ENCODE data around the gene FOXP1.
"Not testable (repeated sequence)": the region's sequence is repeated elsewhere in the genome, so short reads cannot be mapped to it uniquely, and the experiment has no call there.

Gene FOXP1

DNA sequence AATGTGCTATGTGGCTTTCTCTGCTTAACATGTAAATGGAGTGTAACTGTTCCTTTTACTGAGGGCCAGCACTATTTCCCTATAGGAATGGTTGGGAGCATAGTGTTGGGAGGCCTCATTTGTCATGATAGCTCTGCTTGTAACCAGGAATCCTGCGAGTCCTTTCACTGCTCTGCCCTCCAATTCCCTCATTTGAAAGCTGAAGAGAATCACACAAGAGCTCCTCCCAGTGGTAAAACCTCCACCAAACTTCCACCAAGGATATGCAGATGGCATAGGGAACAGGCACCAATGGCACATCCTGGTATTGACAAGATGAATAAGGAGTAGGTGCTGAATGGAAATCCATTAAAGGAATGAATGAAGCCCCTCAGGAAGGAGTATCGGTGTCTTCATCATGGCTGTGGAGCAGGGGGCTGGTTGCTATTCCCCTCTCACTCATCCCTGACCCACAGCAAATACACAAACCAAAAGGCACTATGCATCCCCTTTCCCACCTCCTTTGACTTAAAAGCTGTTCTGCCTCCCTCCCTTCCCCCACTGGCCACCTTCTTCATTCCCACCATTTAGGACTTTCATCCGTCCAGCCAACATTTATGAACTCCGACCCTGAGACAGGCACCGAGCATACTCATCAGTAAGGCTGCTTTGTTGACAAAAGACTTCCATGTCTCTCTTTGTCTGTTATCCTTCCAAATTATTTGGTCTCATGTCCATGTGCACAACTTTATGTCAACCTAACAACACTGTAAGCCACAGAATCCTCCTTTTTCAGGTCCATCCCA lies 560.8 kb downstream of the FOXP1 start:
- TF ChIP-seq, protein P1, sequence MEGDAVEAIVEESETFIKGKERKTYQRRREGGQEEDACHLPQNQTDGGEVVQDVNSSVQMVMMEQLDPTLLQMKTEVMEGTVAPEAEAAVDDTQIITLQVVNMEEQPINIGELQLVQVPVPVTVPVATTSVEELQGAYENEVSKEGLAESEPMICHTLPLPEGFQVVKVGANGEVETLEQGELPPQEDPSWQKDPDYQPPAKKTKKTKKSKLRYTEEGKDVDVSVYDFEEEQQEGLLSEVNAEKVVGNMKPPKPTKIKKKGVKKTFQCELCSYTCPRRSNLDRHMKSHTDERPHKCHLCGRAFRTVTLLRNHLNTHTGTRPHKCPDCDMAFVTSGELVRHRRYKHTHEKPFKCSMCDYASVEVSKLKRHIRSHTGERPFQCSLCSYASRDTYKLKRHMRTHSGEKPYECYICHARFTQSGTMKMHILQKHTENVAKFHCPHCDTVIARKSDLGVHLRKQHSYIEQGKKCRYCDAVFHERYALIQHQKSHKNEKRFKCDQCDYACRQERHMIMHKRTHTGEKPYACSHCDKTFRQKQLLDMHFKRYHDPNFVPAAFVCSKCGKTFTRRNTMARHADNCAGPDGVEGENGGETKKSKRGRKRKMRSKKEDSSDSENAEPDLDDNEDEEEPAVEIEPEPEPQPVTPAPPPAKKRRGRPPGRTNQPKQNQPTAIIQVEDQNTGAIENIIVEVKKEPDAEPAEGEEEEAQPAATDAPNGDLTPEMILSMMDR (IDR thresholded peaks at IDR 0.05; ENCODE audit: low read depth, low read length), result peak; percentile 62
- Histone ChIP-seq H3K4me1 (no peaks in the 10 kb centered on the region), H3K4me3 (ENCODE audit: low read depth, low read length) (no peak overlapping the region), H3K9me3 (no peaks in the 10 kb centered on the region), H3K36me3 (no peaks in the 10 kb centered on the region), H3K27me3 (no peaks in the 10 kb centered on the region)
- DNase-seq, result no peak

DNA sequence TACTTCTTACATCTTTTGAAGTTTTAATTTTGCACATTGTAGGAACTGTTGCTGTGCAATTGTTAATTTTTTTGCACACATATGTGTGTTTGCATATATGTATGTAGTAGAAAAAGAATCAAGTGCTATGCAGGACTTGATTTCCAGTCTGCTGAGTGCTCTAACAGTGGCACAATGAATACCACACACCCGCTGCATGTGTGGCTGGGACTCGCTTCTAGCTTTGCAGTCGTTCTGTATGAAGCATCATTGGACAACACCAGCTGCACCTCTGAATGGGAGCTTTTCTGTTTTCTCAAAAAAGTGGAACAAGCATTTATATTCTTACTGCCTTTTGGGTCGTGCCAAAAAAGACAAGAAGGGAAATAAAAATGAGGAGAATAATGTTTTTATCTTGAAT lies 564.7 kb downstream of the FOXP1 start:
- DNase-seq, result no peak
- TF ChIP-seq, protein P1 (IDR thresholded peaks at IDR 0.05; ENCODE audit: low read depth, low read length), result no peak
- Histone ChIP-seq H3K27me3 (no peaks in the 10 kb centered on the region), H3K9me3 (no peaks in the 10 kb centered on the region), H3K4me1 (no peaks in the 10 kb centered on the region), H3K4me3 (ENCODE audit: low read depth, low read length) (no peak overlapping the region), H3K36me3 (no peaks in the 10 kb centered on the region; the same call in 1 of the 2 replicates)

DNA sequence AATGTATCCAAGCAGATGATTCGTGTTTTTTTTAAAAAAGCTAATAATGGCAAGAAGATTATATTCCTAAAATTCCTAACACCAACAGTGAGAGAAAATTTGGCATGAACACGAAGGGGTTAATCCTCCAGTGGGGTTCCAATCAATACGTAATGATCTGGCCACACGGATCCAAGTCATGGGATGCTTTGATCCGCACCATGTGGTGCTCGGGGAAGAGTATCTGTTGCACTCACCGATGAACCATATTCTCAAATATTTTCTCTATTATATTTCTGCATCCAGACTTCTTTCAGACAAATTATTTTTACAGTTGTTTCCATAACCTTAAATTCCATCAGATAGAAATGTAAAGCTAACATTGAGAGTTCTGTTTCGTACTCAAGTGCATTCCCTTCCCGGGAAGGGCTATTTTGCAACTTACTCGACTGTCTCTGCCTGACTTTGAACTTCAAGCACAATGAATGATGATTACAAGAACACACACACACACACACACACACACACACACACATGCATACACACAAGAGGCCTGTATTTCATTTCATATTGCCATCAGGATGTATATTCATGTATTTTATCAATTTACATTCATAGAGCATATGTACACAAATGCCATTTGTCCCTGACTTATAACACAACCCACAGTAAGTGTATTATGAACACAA lies 567.2 kb downstream of the FOXP1 start:
- DNase-seq, result no peak
- TF ChIP-seq, protein P1 (IDR thresholded peaks at IDR 0.05; ENCODE audit: low read depth, low read length), result no peak
- Histone ChIP-seq H3K9me3 (no peaks in the 10 kb centered on the region), H3K36me3 (no peaks in the 10 kb centered on the region; the same call in 1 of the 2 replicates), H3K4me1 (no peaks in the 10 kb centered on the region), H3K27me3 (no peaks in the 10 kb centered on the region), H3K4me3 (ENCODE audit: low read depth, low read length) (no peak overlapping the region)

DNA sequence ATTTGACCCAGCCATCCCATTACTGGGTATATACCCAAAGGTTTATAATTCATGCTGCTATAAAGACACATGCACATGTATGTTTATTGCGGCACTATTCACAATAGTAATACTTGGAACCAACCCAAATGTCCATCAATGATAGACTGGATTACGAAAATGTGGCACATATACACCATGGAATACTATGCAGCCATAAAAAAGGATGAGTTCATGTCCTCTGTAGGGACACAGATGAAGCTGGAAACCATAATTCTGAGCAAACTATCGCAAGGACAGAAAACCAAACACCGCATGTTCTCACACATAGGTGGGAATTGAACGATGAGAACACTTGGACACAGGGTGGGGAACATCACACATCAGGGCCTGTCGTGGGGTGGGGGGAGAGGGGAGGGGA lies 568.9 kb downstream of the FOXP1 start:
- not testable (repeated sequence) for H3K4me3 ChIP-seq (ENCODE audit: low read depth, low read length); H3K9me3 ChIP-seq; H3K27me3 ChIP-seq; H3K4me1 ChIP-seq; DNase-seq; H3K36me3 ChIP-seq

DNA sequence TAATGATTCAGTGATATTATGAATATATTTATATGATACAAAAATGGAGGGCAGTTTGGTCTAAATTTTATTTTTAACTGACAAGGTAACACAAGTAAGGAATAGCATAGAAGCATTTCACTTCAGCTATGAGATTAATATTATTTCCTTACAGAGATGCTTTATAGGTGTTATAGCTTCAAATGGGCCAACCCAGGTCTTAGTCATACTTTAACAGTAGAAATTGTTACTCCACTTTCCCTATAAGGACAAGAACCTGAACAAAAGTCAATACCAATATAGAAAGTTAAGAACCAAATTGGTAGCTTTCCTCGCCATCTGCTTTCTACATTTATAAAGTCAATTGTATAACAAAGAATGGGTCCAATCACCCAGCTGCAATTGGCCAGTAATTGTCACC lies 570.6 kb downstream of the FOXP1 start:
- TF ChIP-seq, protein P1 (IDR thresholded peaks at IDR 0.05; ENCODE audit: low read depth, low read length), result no peak
- no peak for DNase-seq
- Histone ChIP-seq H3K4me3 (ENCODE audit: low read depth, low read length) (no peak overlapping the region), H3K9me3 (no peaks in the 10 kb centered on the region), H3K36me3 (no peaks in the 10 kb centered on the region; the same call in 1 of the 2 replicates), H3K4me1 (no peaks in the 10 kb centered on the region), H3K27me3 (no peaks in the 10 kb centered on the region)

DNA sequence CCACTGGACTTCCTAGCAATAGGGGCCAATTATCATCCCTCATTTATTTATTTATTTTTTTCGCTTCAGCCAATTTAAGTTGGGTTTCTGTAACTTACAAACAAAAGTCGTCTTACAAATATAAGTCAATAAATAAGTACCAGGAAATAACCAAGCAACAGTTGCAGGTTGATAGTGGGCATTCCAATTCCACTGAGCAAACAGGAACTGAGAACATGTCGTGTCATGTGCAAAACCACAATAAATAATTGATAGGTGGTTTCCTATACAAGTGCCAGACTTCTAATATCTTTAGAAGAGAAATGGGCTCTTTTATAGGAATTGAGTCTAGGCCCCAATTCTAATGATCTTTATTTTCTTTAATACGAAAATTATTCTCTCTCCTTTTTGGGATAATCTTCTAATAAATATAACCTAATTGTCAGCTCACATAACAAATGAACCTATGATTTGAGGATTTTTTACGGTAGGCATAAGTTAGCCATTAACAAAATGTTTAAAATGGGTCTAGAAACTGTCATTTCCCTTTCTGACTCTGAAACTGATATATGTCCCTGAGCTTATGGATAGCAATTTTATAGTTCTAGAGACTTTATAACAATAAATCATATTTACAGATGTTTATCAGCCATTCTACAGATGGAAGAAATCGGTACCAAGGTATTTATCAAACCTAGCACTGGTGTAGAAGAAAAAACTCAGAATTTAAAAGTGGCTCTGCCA lies 571.8 kb downstream of the FOXP1 start:
- Histone ChIP-seq H3K36me3 (no peaks in the 10 kb centered on the region; the same call in 1 of the 2 replicates), H3K4me3 (ENCODE audit: low read depth, low read length) (no peak overlapping the region), H3K4me1 (no peaks in the 10 kb centered on the region), H3K9me3 (no peaks in the 10 kb centered on the region), H3K27me3 (no peaks in the 10 kb centered on the region)
- TF ChIP-seq, protein P1 (IDR thresholded peaks at IDR 0.05; ENCODE audit: low read depth, low read length), result no peak
- DNase-seq, result no peak

Measured in BE2C (cell line).